ENCODE results near the gene TMEM14B. TPM values are rescaled to one million over a fixed set of nuclear protein-coding genes. Genes with fewer than 3 reads are reported as not detected.
A peak's percentile ranks its signal among the peaks of the same experiment; 100 is the strongest.

Gene TMEM14B
- total RNA-seq (82.5 TPM), polyA plus RNA-seq (ENCODE audit: insufficient read depth, low read depth, low replicate concordance) (147 TPM)
- long read RNA-seq, donor 1, transcript TMEM14B-202 (6 exons, 975 nt), result major isoform, 34 of 44 reads
- long read RNA-seq, donor 1, partial matches to known transcripts, result 6 of 44 reads
- long read RNA-seq, donor 1, other reads (novel, unspliced or antisense), result 0 of 44 reads
- long read RNA-seq, donor 2, transcript TMEM14B-202 (6 exons, 975 nt), result major isoform, 50 of 55 reads
- long read RNA-seq, donor 2, partial matches to known transcripts, result 0 of 55 reads
- long read RNA-seq, donor 2, other reads (novel, unspliced or antisense), result 0 of 55 reads
- long read RNA-seq, donor 3, transcript TMEM14B-201 (5 exons, 787 nt), result minor isoform, 9 of 65 reads
- long read RNA-seq, donor 3, transcript TMEM14B-202 (6 exons, 975 nt), result major isoform, 53 of 65 reads
- long read RNA-seq, donor 3, partial matches to known transcripts, result 0 of 65 reads
- long read RNA-seq, donor 3, other reads (novel, unspliced or antisense), result 0 of 65 reads
- long read RNA-seq, donor 4, transcript TMEM14B-202 (6 exons, 975 nt), result major isoform, 43 of 49 reads
- long read RNA-seq, donor 4, partial matches to known transcripts, result 0 of 49 reads
- long read RNA-seq, donor 4, other reads (novel, unspliced or antisense), result 0 of 49 reads
- long read RNA-seq, donor 5, partial matches to known transcripts, result 0 of 4 reads
- long read RNA-seq, donor 5, other reads (novel, unspliced or antisense), result 0 of 4 reads
- long read RNA-seq, donor 6, transcript TMEM14B-201 (5 exons, 787 nt), result minor isoform, 9 of 177 reads
- long read RNA-seq, donor 6, transcript TMEM14B-202 (6 exons, 975 nt), result major isoform, 132 of 177 reads
- long read RNA-seq, donor 6, partial matches to known transcripts, result 24 of 177 reads
- long read RNA-seq, donor 6, other reads (novel, unspliced or antisense), result 7 of 177 reads
- long read RNA-seq, donor 7, transcript TMEM14B-202 (6 exons, 975 nt), result major isoform, 37 of 50 reads
- long read RNA-seq, donor 7, partial matches to known transcripts, result 1 of 50 reads
- long read RNA-seq, donor 7, other reads (novel, unspliced or antisense), result 9 of 50 reads
- long read RNA-seq, donor 8, transcript TMEM14B-201 (5 exons, 787 nt), result minor isoform, 5 of 63 reads
- long read RNA-seq, donor 8, transcript TMEM14B-202 (6 exons, 975 nt), result major isoform, 56 of 63 reads
- long read RNA-seq, donor 8, partial matches to known transcripts, result 0 of 63 reads
- long read RNA-seq, donor 8, other reads (novel, unspliced or antisense), result 0 of 63 reads
- long read RNA-seq, donor 9, transcript TMEM14B-202 (6 exons, 975 nt), result major isoform, 24 of 27 reads
- long read RNA-seq, donor 9, partial matches to known transcripts, result 0 of 27 reads
- long read RNA-seq, donor 9, other reads (novel, unspliced or antisense), result 0 of 27 reads
- long read RNA-seq, donor 10, transcript TMEM14B-202 (6 exons, 975 nt), result major isoform, 31 of 37 reads
- long read RNA-seq, donor 10, partial matches to known transcripts, result 0 of 37 reads
- long read RNA-seq, donor 10, other reads (novel, unspliced or antisense), result 0 of 37 reads

- peaks cover 0 to 4% (median 0%) of the 10 kb centered on the region in 3 donors for H3K36me3 ChIP-seq (ENCODE audit: control insufficient read depth in 2 of 3, insufficient read depth in 3 of 3, low read length in 3 of 3)
- peak within 1 kb of the TSS; percentile 52 to 89 (median 75) for H3K9ac ChIP-seq (ENCODE audit: low read length in 3 of 3)
- H3K4me1 ChIP-seq (ENCODE audit: control insufficient read depth in 2 of 3, insufficient read depth in 2 of 3, low read depth in 1 of 3, low read length in 3 of 3), result peaks cover 0 to 20% (median 12%) of the 10 kb centered on the region in 3 donors
- no peak for TF ChIP-seq CTCF (IDR thresholded peaks at IDR 0.05; ENCODE audit: borderline replicate concordance, extremely low read depth, insufficient read depth)
- no peaks in the 10 kb centered on the region for H3K27me3 ChIP-seq (ENCODE audit: control insufficient read depth, insufficient read depth, low read length)
- FAIRE-seq (no peak), DNase-seq (peak; percentile 99 to 100 (median 99))
- H3K9me3 ChIP-seq (ENCODE audit: control insufficient read depth in 2 of 3, insufficient read depth in 1 of 3, low read length in 3 of 3), result no peaks in the 10 kb centered on the region
- intact Hi-C loops (cut with DNase I), result no loop called here
- H3K27ac ChIP-seq (ENCODE audit: low read depth in 2 of 2, low read length in 2 of 2), result peak within 1 kb of the TSS; percentile 75 to 76
- H3K4me3 ChIP-seq (ENCODE audit: low read length in 3 of 3), result peak within 1 kb of the TSS; percentile 72 to 90 (median 90)
Measured at GRCh38 chr6:10747251-10747972, at the start of gene TMEM14B. TMEM14B (plus strand) TSS chr6:10747805; CDS start chr6:10749246, 1,441 bp downstream.

- no peaks in the 10 kb centered on the region for H3K4me1 ChIP-seq (ENCODE audit: control insufficient read depth in 2 of 3, insufficient read depth in 2 of 3, low read depth in 1 of 3, low read length in 3 of 3)
- DNase-seq (no peak), FAIRE-seq (no peak)
- H3K9ac ChIP-seq (ENCODE audit: low read length in 3 of 3), result no peak overlapping the region
- TF ChIP-seq CTCF (IDR thresholded peaks at IDR 0.05; ENCODE audit: borderline replicate concordance, extremely low read depth, insufficient read depth), result no peak
- H3K27ac ChIP-seq (ENCODE audit: low read depth in 2 of 2, low read length in 2 of 2), result no peak overlapping the region
- no peaks in the 10 kb centered on the region for H3K9me3 ChIP-seq (ENCODE audit: control insufficient read depth in 2 of 3, insufficient read depth in 1 of 3, low read length in 3 of 3)
- no peak overlapping the region for H3K4me3 ChIP-seq (ENCODE audit: low read length in 3 of 3)
- H3K27me3 ChIP-seq (ENCODE audit: control insufficient read depth, insufficient read depth, low read length), result no peaks in the 10 kb centered on the region
- peaks cover 0 to 2% (median 0%) of the 10 kb centered on the region in 3 donors for H3K36me3 ChIP-seq (ENCODE audit: control insufficient read depth in 2 of 3, insufficient read depth in 3 of 3, low read length in 3 of 3)
- intact Hi-C loops (cut with DNase I), result no loop called here
Measured at GRCh38 chr6:10713962-10714361, 33.6 kb upstream of the TMEM14B start.

All from kidney (tissue), 22 donors.